ENCODE data around the gene ACSL1. TPM values are rescaled to one million over a fixed set of nuclear protein-coding genes. Genes with fewer than 3 reads are reported as not detected.
"Not testable (repeated sequence)": the region's sequence is repeated elsewhere in the genome, so short reads cannot be mapped to it uniquely, and the experiment has no call there.

Gene ACSL1
- total RNA-seq, 2 experiments from 2014 or later = 24.3 to 32.9 TPM

GRCh38 chr4:184740980-184741391, 84.8 kb downstream of the ACSL1 start:
- POLR2A ChIA-PET = interaction anchor here (1.0 to 1.1 kb wide), 2 partner anchors 80 to 91 kb away, joined by 3 read pairs; partner anchors contain the start of genes CASP3 and PRIMPOL
- Histone ChIP-seq H3K4me1 (ENCODE audit: insufficient read depth, low read length, poor library complexity, severe bottlenecking) (peaks cover 8% of the 10 kb centered on the region), H2AFZ (ENCODE audit: low read length) (no peak overlapping the region), H3K79me2 (ENCODE audit: insufficient read depth, low read depth, low read length) (no peaks in the 10 kb centered on the region), H4K20me1 (ENCODE audit: insufficient read depth, low read length) (no peaks in the 10 kb centered on the region), H3K4me3 (ENCODE audit: low read depth, low read length, poor library complexity, severe bottlenecking) (no peak overlapping the region), H3K9me2 (ENCODE audit: insufficient read depth, low read length) (no peaks in the 10 kb centered on the region), H3K27ac (ENCODE audit: low read depth, low read length, poor library complexity, severe bottlenecking) (no peak overlapping the region), H3K4me2 (ENCODE audit: low read length) (no peak overlapping the region), H3K9me3 (ENCODE audit: low read length) (no peaks in the 10 kb centered on the region), H3K36me3 (ENCODE audit: insufficient read depth, low read length) (no peaks in the 10 kb centered on the region)
- BruUV-seq (replicated peaks) = no TSS peak
- intact Hi-C loops (cut with micrococcal nuclease; ENCODE audit: unreplicated experiment) = no loop called here
- TF ChIP-seq EZH2phosphoT487 (IDR thresholded peaks at IDR 0.05; ENCODE audit: borderline replicate concordance, low read depth, low read length) (no peak), CTCF (conservative IDR thresholded peaks at IDR 0.05; ENCODE audit: low read length) (0 out of 2 replicates have a peak, but pooled peaks have one; percentile 17)
- CTCF ChIA-PET (ENCODE audit: unreplicated experiment) = interaction anchor here (1.5 kb wide), 1 partner anchor 9 kb away, joined by 3 read pairs; no protein-coding TSS in a partner anchor
- no peak for DNase-seq (ENCODE audit: low spot score)

- BruUV-seq (replicated peaks); DNase-seq (ENCODE audit: low spot score); POLR2A ChIA-PET; H4K20me1 ChIP-seq (ENCODE audit: insufficient read depth, low read length); H3K4me1 ChIP-seq (ENCODE audit: insufficient read depth, low read length, poor library complexity, severe bottlenecking); H3K27ac ChIP-seq (ENCODE audit: low read depth, low read length, poor library complexity, severe bottlenecking); H3K36me3 ChIP-seq (ENCODE audit: insufficient read depth, low read length); H3K9me3 ChIP-seq (ENCODE audit: low read length); H3K4me2 ChIP-seq (ENCODE audit: low read length); H2AFZ ChIP-seq (ENCODE audit: low read length); H3K79me2 ChIP-seq (ENCODE audit: insufficient read depth, low read depth, low read length); CTCF ChIA-PET (ENCODE audit: unreplicated experiment); H3K4me3 ChIP-seq (ENCODE audit: low read depth, low read length, poor library complexity, severe bottlenecking); H3K9me2 ChIP-seq (ENCODE audit: insufficient read depth, low read length): not testable (repeated sequence)
- intact Hi-C loops (cut with micrococcal nuclease; ENCODE audit: unreplicated experiment) = loop anchor here (10.0 kb wide), 2 partner anchors 565 to 1455 kb away; partner anchors contain the start of gene CYP4V2
Observed at GRCh38 chr4:184739575-184739974, 86.2 kb downstream of the ACSL1 start.

GRCh38 chr4:184734758-184735157, 91.0 kb downstream of the ACSL1 start:
- peaks cover 33% of the 10 kb centered on the region for H3K4me1 ChIP-seq (ENCODE audit: insufficient read depth, low read length, poor library complexity, severe bottlenecking)
- H2AFZ ChIP-seq (ENCODE audit: low read length) = peak overlapping the region; percentile 97
- peaks cover 23% of the 10 kb centered on the region for H4K20me1 ChIP-seq (ENCODE audit: insufficient read depth, low read length)
- no peaks in the 10 kb centered on the region for H3K9me2 ChIP-seq (ENCODE audit: insufficient read depth, low read length)
- H3K79me2 ChIP-seq (ENCODE audit: insufficient read depth, low read depth, low read length) = peaks cover 41% of the 10 kb centered on the region
- ChIA-PET POLR2A (interaction anchor here (0.5 to 2.6 kb wide), 25 partner anchors 10 to 748 kb away, joined by 3 to 18 read pairs (median 4); partner anchors contain the start of genes CASP3, PRIMPOL and SLC25A4), CTCF (ENCODE audit: unreplicated experiment) (interaction anchor here (0.7 to 0.8 kb wide), 2 partner anchors 11 to 25 kb away, joined by 3 to 4 read pairs; no protein-coding TSS in a partner anchor)
- peak overlapping the region; percentile 25 for H3K27ac ChIP-seq (ENCODE audit: low read depth, low read length, poor library complexity, severe bottlenecking)
- intact Hi-C loops (cut with micrococcal nuclease; ENCODE audit: unreplicated experiment) = loop anchor here (1.0 to 10.0 kb wide), 9 partner anchors 85 to 1460 kb away; partner anchors contain the start of genes CASP3, CYP4V2, IRF2 and PRIMPOL
- no peak for DNase-seq (ENCODE audit: low spot score)
- no peak for TF ChIP-seq EZH2phosphoT487 (IDR thresholded peaks at IDR 0.05; ENCODE audit: borderline replicate concordance, low read depth, low read length)
- no peak for TF ChIP-seq CTCF (conservative IDR thresholded peaks at IDR 0.05; ENCODE audit: low read length)
- peaks cover 28% of the 10 kb centered on the region for H3K36me3 ChIP-seq (ENCODE audit: insufficient read depth, low read length)
- TSS peak; percentile 96 for BruUV-seq (replicated peaks)
- H3K4me2 ChIP-seq (ENCODE audit: low read length) = peak overlapping the region; percentile 79
- H3K9me3 ChIP-seq (ENCODE audit: low read length) = no peaks in the 10 kb centered on the region
- H3K4me3 ChIP-seq (ENCODE audit: low read depth, low read length, poor library complexity, severe bottlenecking) = peak overlapping the region; percentile 66

All from OCI-LY7 (cell line).